WTC11 (cell line): ENCODE results near the gene APOL1. TPM values are rescaled to one million over a fixed set of nuclear protein-coding genes. Genes with fewer than 3 reads are reported as not detected.

Experiments used
- ATAC-seq: fragments of 200-7000 bp; cut with Tn5 transposase; 2 replicates; pipeline ENCODE4 v1.10.0; 2021; ENCODE audit warnings: mild to moderate bottlenecking, moderate library complexity
- CTCF ChIA-PET: fragments of 300-600 bp; sonication (Branson Sonifier 250); formaldehyde crosslinking; loops from one replicate; lab custom pipeline; 2021; ENCODE audit warnings: antibody characterized with exemption; lab: Charles Lee
- POLR2A ChIA-PET: fragments of 350-600 bp; sonication (Branson Sonifier 250); formaldehyde crosslinking; loops from one replicate; lab custom pipeline; 2021; ENCODE audit warnings: antibody characterized with exemption; lab: Charles Lee
- DNase-seq: peaks from one replicate; pipeline ENCODE4 v3.0.0; 2021; ENCODE audit warnings: low spot score
- H3K27ac Mint-ChIP-seq: 2 replicates; pipeline ENCODE4 v1.8.0; 2021; ENCODE audit warnings: mixed read lengths
- H3K27me3 Mint-ChIP-seq: 2 replicates; pipeline ENCODE4 v1.8.0; 2021; ENCODE audit warnings: low read depth, mild to moderate bottlenecking, moderate library complexity, mixed read lengths
- H3K36me3 Mint-ChIP-seq: 2 replicates; pipeline ENCODE4 v1.8.0; 2021; ENCODE audit warnings: mixed read lengths
- H3K4me1 Mint-ChIP-seq: 2 replicates; pipeline ENCODE4 v1.8.0; 2022; ENCODE audit warnings: mixed read lengths
- H3K4me3 Mint-ChIP-seq: 2 replicates; pipeline ENCODE4 v1.8.0; 2021; ENCODE audit warnings: mild to moderate bottlenecking, moderate library complexity, mixed read lengths
- H3K9me3 Mint-ChIP-seq: 2 replicates; pipeline ENCODE4 v1.8.0; 2021; ENCODE audit warnings: mixed read lengths
- EMX1 ChIP-seq: fragments of 250-450 bp; sonication (Bioruptor Pico); IDR thresholded peaks from 2 replicates; pipeline ENCODE4 v1.8.0; 2021; ENCODE audit warnings: mild to moderate bottlenecking
- FOXK1 ChIP-seq: sonication (generic); formaldehyde crosslinking; IDR thresholded peaks from 2 replicates; pipeline ENCODE4 v1.8.0; 2022; ENCODE audit warnings: mild to moderate bottlenecking, moderate library complexity, missing genetic modification reagents
- MYBL2 ChIP-seq: sonication (generic); formaldehyde crosslinking; IDR thresholded peaks from 2 replicates; pipeline ENCODE4 v1.8.1; 2023; ENCODE audit warnings: mild to moderate bottlenecking, moderate library complexity, missing genetic modification reagents
- ZBTB21 ChIP-seq: sonication (generic); formaldehyde crosslinking; IDR thresholded peaks from 2 replicates; pipeline ENCODE4 v1.8.1; 2023; ENCODE audit warnings: mild to moderate bottlenecking, missing genetic modification reagents, borderline replicate concordance
- ZNF416 ChIP-seq: fragments of 250-450 bp; sonication (Bioruptor Pico); IDR thresholded peaks from 2 replicates; pipeline ENCODE4 v1.9.0; 2021; ENCODE audit warnings: mild to moderate bottlenecking, inconsistent platforms
- total RNA-seq: library from RNA; stranded (reverse); gene quantifications from 3 replicates; pipeline ENCODE4 v1.2.3, GENCODE V29; 2021
- TF ChIP-seq, protein P1 (sequence below): sonication (generic); formaldehyde crosslinking; IDR thresholded peaks from 2 replicates; pipeline ENCODE4 v1.8.1; 2023; ENCODE audit warnings: mild to moderate bottlenecking, moderate library complexity, missing genetic modification reagents
- TF ChIP-seq, protein P2 (sequence below): sonication (generic); formaldehyde crosslinking; IDR thresholded peaks from 2 replicates; pipeline ENCODE4 v1.8.1; 2023; ENCODE audit warnings: mild to moderate bottlenecking, missing genetic modification reagents
- TF ChIP-seq, protein P3 (sequence below): sonication (generic); formaldehyde crosslinking; IDR thresholded peaks from 2 replicates; pipeline ENCODE4 v1.8.0; 2022; ENCODE audit warnings: mild to moderate bottlenecking, missing genetic modification reagents
- TF ChIP-seq, protein P4 (sequence below): sonication (generic); formaldehyde crosslinking; IDR thresholded peaks from 2 replicates; pipeline ENCODE4 v1.8.0; 2022; ENCODE audit warnings: mild to moderate bottlenecking, missing genetic modification reagents
- TF ChIP-seq, protein P5 (sequence below): fragments of 250-450 bp; sonication (Bioruptor Pico); IDR thresholded peaks from 2 replicates; pipeline ENCODE4 v1.9.0; 2021; ENCODE audit warnings: moderate library complexity, mild to moderate bottlenecking, inconsistent platforms, borderline replicate concordance
- TF ChIP-seq, protein P6 (sequence below): sonication (generic); formaldehyde crosslinking; IDR thresholded peaks from 2 replicates; pipeline ENCODE4 v1.8.0; 2023; ENCODE audit warnings: missing genetic modification reagents, mild to moderate bottlenecking, borderline replicate concordance
- TF ChIP-seq, protein P7 (sequence below): fragments of 200-600 bp; IDR thresholded peaks from 2 replicates; pipeline ENCODE4 v1.8.0; 2022; ENCODE audit warnings: antibody characterized with exemption

APOL1 gene
- total RNA-seq, 1 experiment from 2014 or later: 0.35 TPM

DNA sequence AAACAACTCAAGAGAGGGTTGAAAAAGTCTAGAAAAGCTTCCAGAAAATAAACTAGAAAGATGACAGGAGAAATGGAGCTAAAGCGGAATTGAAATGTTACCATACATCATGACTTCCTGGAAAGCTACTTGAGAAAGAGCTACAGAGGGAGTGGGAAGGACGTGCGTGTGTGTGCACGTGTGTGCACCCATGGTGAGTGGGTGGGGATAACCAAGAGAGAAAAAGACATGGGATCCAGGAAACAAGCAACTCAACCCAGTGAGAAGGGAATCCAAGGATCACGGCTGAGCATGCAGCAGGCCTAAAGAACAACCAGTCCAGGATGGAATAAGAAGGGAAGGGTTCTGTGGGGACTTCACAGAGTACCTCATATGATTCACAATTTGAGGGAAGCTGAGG is 21.6 kb downstream of the APOL1 start:
- TF ChIP-seq, protein P1, sequence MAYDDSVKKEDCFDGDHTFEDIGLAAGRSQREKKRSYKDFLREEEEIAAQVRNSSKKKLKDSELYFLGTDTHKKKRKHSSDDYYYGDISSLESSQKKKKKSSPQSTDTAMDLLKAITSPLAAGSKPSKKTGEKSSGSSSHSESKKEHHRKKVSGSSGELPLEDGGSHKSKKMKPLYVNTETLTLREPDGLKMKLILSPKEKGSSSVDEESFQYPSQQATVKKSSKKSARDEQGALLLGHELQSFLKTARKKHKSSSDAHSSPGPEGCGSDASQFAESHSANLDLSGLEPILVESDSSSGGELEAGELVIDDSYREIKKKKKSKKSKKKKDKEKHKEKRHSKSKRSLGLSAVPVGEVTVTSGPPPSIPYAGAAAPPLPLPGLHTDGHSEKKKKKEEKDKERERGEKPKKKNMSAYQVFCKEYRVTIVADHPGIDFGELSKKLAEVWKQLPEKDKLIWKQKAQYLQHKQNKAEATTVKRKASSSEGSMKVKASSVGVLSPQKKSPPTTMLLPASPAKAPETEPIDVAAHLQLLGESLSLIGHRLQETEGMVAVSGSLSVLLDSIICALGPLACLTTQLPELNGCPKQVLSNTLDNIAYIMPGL (CRISPR knock-in tag): no peak
- TF ChIP-seq EMX1 (CRISPR knock-in tag) (no peak), ZBTB21 (CRISPR knock-in tag) (no peak), FOXK1 (CRISPR knock-in tag) (no peak), MYBL2 (CRISPR knock-in tag) (no peak)
- TF ChIP-seq, protein P2, sequence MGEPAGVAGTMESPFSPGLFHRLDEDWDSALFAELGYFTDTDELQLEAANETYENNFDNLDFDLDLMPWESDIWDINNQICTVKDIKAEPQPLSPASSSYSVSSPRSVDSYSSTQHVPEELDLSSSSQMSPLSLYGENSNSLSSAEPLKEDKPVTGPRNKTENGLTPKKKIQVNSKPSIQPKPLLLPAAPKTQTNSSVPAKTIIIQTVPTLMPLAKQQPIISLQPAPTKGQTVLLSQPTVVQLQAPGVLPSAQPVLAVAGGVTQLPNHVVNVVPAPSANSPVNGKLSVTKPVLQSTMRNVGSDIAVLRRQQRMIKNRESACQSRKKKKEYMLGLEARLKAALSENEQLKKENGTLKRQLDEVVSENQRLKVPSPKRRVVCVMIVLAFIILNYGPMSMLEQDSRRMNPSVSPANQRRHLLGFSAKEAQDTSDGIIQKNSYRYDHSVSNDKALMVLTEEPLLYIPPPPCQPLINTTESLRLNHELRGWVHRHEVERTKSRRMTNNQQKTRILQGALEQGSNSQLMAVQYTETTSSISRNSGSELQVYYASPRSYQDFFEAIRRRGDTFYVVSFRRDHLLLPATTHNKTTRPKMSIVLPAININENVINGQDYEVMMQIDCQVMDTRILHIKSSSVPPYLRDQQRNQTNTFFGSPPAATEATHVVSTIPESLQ: no peak
- TF ChIP-seq, protein P3, sequence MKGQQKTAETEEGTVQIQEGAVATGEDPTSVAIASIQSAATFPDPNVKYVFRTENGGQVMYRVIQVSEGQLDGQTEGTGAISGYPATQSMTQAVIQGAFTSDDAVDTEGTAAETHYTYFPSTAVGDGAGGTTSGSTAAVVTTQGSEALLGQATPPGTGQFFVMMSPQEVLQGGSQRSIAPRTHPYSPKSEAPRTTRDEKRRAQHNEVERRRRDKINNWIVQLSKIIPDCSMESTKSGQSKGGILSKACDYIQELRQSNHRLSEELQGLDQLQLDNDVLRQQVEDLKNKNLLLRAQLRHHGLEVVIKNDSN (CRISPR knock-in tag): no peak
- TF ChIP-seq, protein P4, sequence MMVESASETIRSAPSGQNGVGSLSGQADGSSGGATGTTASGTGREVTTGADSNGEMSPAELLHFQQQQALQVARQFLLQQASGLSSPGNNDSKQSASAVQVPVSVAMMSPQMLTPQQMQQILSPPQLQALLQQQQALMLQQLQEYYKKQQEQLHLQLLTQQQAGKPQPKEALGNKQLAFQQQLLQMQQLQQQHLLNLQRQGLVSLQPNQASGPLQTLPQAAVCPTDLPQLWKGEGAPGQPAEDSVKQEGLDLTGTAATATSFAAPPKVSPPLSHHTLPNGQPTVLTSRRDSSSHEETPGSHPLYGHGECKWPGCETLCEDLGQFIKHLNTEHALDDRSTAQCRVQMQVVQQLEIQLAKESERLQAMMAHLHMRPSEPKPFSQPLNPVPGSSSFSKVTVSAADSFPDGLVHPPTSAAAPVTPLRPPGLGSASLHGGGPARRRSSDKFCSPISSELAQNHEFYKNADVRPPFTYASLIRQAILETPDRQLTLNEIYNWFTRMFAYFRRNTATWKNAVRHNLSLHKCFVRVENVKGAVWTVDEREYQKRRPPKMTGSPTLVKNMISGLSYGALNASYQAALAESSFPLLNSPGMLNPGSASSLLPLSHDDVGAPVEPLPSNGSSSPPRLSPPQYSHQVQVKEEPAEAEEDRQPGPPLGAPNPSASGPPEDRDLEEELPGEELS: no peak
- TF ChIP-seq, protein P5, sequence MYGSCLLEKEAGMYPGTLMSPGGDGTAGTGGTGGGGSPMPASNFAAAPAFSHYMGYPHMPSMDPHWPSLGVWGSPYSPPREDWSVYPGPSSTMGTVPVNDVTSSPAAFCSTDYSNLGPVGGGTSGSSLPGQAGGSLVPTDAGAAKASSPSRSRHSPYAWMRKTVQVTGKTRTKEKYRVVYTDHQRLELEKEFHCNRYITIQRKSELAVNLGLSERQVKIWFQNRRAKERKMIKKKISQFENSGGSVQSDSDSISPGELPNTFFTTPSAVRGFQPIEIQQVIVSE: no peak
- Mint-ChIP-seq H3K9me3 (no peaks in the 10 kb centered on the region), H3K4me3 (no peak overlapping the region), H3K27ac (no peak overlapping the region), H3K4me1 (peaks cover 11% of the 10 kb centered on the region), H3K36me3 (no peaks in the 10 kb centered on the region), H3K27me3 (peaks cover 7% of the 10 kb centered on the region)
- ATAC-seq (no peak), DNase-seq (no peak)
- CTCF ChIA-PET: interaction anchor here (0.7 kb wide), 1 partner anchor 12 kb away, joined by 3 read pairs; no protein-coding TSS in a partner anchor
- POLR2A ChIA-PET: no interaction called here

DNA sequence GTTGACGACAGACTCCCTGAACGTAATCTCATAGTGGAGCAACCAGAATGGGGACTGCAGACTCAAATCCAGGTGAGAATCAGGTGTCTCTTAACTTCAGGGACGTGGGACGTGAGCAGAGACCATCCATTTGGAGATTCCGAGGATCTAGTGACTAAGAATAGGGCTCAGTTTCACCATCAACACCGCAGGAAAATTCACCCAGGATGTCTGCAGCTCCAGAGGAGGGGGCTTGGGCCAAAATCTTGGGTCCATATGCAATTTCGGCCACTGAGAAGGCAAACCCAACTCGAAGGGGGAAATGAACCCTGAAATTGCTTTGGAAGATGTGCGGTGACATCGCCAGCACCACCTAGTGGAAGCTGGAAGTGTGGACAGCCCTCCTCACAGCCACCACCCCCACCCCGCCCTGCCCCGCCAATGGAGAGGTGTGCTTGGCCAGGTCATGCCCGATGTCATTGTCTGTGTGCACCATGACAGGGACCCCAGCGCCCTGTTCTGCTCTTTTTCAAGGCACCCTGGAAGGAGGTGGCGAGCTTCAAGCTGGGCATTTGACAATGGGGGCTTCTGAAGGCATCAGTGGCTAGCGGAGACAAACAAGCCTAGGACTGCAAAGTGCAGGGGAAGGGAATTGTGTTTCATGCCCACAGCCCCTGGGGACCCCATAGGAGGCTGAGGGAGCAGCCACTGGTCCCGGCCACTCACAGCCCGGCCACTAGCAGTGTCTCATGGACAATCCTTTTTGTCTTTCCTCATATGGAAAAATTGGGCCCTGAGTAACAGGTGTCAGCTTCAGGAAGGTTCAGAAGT is 24.8 kb downstream of the APOL1 start:
- peak overlapping the region; percentile 72 for H3K27ac Mint-ChIP-seq
- DNase-seq: peak; percentile 74
- H3K4me3 Mint-ChIP-seq: no peak overlapping the region; the same call in 1 of the 2 replicates
- peaks cover 17% of the 10 kb centered on the region for H3K36me3 Mint-ChIP-seq
- POLR2A ChIA-PET: interaction anchor here (0.5 kb wide), 1 partner anchor 162 kb away, joined by 7 read pairs; no protein-coding TSS in a partner anchor
- peaks cover 11% of the 10 kb centered on the region for H3K4me1 Mint-ChIP-seq
- no peaks in the 10 kb centered on the region for H3K9me3 Mint-ChIP-seq
- peak; percentile 94 for ATAC-seq
- CTCF ChIA-PET: interaction anchor here (0.5 to 2.5 kb wide), 30 partner anchors 9 to 233 kb away, joined by 3 to 29 read pairs (median 4); partner anchors contain the start of genes APOL2, FOXRED2 and TXN2
- no peaks in the 10 kb centered on the region for H3K27me3 Mint-ChIP-seq
- TF ChIP-seq, protein P6, sequence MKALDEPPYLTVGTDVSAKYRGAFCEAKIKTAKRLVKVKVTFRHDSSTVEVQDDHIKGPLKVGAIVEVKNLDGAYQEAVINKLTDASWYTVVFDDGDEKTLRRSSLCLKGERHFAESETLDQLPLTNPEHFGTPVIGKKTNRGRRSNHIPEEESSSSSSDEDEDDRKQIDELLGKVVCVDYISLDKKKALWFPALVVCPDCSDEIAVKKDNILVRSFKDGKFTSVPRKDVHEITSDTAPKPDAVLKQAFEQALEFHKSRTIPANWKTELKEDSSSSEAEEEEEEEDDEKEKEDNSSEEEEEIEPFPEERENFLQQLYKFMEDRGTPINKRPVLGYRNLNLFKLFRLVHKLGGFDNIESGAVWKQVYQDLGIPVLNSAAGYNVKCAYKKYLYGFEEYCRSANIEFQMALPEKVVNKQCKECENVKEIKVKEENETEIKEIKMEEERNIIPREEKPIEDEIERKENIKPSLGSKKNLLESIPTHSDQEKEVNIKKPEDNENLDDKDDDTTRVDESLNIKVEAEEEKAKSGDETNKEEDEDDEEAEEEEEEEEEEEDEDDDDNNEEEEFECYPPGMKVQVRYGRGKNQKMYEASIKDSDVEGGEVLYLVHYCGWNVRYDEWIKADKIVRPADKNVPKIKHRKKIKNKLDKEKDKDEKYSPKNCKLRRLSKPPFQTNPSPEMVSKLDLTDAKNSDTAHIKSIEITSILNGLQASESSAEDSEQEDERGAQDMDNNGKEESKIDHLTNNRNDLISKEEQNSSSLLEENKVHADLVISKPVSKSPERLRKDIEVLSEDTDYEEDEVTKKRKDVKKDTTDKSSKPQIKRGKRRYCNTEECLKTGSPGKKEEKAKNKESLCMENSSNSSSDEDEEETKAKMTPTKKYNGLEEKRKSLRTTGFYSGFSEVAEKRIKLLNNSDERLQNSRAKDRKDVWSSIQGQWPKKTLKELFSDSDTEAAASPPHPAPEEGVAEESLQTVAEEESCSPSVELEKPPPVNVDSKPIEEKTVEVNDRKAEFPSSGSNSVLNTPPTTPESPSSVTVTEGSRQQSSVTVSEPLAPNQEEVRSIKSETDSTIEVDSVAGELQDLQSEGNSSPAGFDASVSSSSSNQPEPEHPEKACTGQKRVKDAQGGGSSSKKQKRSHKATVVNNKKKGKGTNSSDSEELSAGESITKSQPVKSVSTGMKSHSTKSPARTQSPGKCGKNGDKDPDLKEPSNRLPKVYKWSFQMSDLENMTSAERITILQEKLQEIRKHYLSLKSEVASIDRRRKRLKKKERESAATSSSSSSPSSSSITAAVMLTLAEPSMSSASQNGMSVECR (CRISPR knock-in tag): 0 out of 2 replicates have a peak, but pooled peaks have one; percentile 24
- TF ChIP-seq ZNF416 (CRISPR knock-in tag): no peak
- TF ChIP-seq, protein P7, sequence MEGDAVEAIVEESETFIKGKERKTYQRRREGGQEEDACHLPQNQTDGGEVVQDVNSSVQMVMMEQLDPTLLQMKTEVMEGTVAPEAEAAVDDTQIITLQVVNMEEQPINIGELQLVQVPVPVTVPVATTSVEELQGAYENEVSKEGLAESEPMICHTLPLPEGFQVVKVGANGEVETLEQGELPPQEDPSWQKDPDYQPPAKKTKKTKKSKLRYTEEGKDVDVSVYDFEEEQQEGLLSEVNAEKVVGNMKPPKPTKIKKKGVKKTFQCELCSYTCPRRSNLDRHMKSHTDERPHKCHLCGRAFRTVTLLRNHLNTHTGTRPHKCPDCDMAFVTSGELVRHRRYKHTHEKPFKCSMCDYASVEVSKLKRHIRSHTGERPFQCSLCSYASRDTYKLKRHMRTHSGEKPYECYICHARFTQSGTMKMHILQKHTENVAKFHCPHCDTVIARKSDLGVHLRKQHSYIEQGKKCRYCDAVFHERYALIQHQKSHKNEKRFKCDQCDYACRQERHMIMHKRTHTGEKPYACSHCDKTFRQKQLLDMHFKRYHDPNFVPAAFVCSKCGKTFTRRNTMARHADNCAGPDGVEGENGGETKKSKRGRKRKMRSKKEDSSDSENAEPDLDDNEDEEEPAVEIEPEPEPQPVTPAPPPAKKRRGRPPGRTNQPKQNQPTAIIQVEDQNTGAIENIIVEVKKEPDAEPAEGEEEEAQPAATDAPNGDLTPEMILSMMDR: peak; percentile 75
- 0 out of 2 replicates have a peak, but pooled peaks have one; percentile 57 for TF ChIP-seq EMX1 (CRISPR knock-in tag)
